CD4-positive, alpha-beta memory T cell (primary cell): ENCODE measurements around the gene MOSMO. TPM values are rescaled to one million over a fixed set of nuclear protein-coding genes. Genes with fewer than 3 reads are reported as not detected.

Experiments used
- CTCF ChIA-PET: fragments of 350-600 bp; sonication (Branson Sonifier 250); formaldehyde crosslinking; loops from one replicate; lab custom pipeline; 2021; ENCODE audit warnings: inconsistent platforms; ENCODE audit not compliant: partially characterized antibody; lab: Charles Lee
- POLR2A ChIA-PET: fragments of 350-600 bp; sonication (Branson Sonifier 250); formaldehyde crosslinking; loops from one replicate; lab custom pipeline; 2021; ENCODE audit not compliant: partially characterized antibody; lab: Charles Lee
- DNase-seq, 5 donors: peaks; one replicate each; pipeline versions ENCODE4 v3.0.0 to v3.0.0-alpha.2; 2020 to 2022; ENCODE audit warnings: mixed read lengths in 1 of 5
- H3K27ac ChIP-seq: one replicate; pipeline ENCODE4 v1.7.0; 2013; ENCODE audit warnings: low read depth, low read length
- H3K27me3 ChIP-seq: 2 replicates; pipeline ENCODE4 v1.7.0; 2013; ENCODE audit warnings: mild to moderate bottlenecking, low read length, moderate library complexity; ENCODE audit not compliant: insufficient read depth
- H3K36me3 ChIP-seq: 2 replicates; pipeline ENCODE4 v1.7.0; 2013; ENCODE audit warnings: mild to moderate bottlenecking, low read length, moderate library complexity; ENCODE audit not compliant: insufficient read depth
- H3K4me1 ChIP-seq: 2 replicates; pipeline ENCODE4 v1.7.0; 2013; ENCODE audit warnings: mild to moderate bottlenecking, low read length, moderate library complexity; ENCODE audit not compliant: insufficient read depth
- H3K4me3 ChIP-seq, 2 donors: one replicate each; pipeline ENCODE4 v1.7.0; 2013; ENCODE audit warnings: low read length in 2 of 2, mild to moderate bottlenecking in 1 of 2
- H3K9me3 ChIP-seq, 2 donors: one replicate each; pipeline ENCODE4 v1.7.0; 2013; ENCODE audit warnings: low read length in 2 of 2, control low read depth in 1 of 2; ENCODE audit not compliant: control insufficient read depth in 1 of 2
- H3K27ac Mint-ChIP-seq, 7 donors: one replicate each; pipeline ENCODE4 v1.8.0; 2020 to 2021; ENCODE audit warnings: mixed read lengths in 7 of 7, mild to moderate bottlenecking in 6 of 7, inconsistent platforms in 3 of 7, moderate library complexity in 3 of 7
- H3K27me3 Mint-ChIP-seq, 2 donors: one replicate each; pipeline ENCODE4 v1.8.0; 2020 to 2021; ENCODE audit warnings: mixed read lengths in 2 of 2
- H3K36me3 Mint-ChIP-seq, 2 donors: one replicate each; pipeline ENCODE4 v1.8.0; 2020 to 2021; ENCODE audit warnings: mixed read lengths in 2 of 2, inconsistent platforms in 1 of 2, mild to moderate bottlenecking in 1 of 2
- H3K4me1 Mint-ChIP-seq, 4 donors: one replicate each; pipeline ENCODE4 v1.8.0; 2020 to 2021; ENCODE audit warnings: mixed read lengths in 4 of 4, mild to moderate bottlenecking in 1 of 4
- H3K4me3 Mint-ChIP-seq, 8 donors: one replicate each; pipeline ENCODE4 v1.8.0; 2020 to 2021; ENCODE audit warnings: mixed read lengths in 8 of 8, mild to moderate bottlenecking in 7 of 8, moderate library complexity in 6 of 8, inconsistent platforms in 3 of 8
- H3K9me3 Mint-ChIP-seq, 8 donors: one replicate each; pipeline ENCODE4 v1.8.0; 2020 to 2021; ENCODE audit warnings: mixed read lengths in 8 of 8, mild to moderate bottlenecking in 5 of 8, inconsistent platforms in 3 of 8, moderate library complexity in 1 of 8
- intact Hi-C: fragments of 100-400 bp; cut with micrococcal nuclease; formaldehyde crosslinking; loops from one replicate; pipeline ENCODE4 v1.15.1; 2023
- polyA plus RNA-seq, 2 donors: library from polyadenylated mRNA; unstranded; fragments of 300-500 nt; fragmentation: Illumina TruSeq; gene quantifications; one replicate each; pipeline ENCODE4 v1.2.3, GENCODE V29; 2021
- total RNA-seq, 2 experiments: library from RNA; stranded (reverse); gene quantifications; one replicate each; pipeline ENCODE4 v1.2.3, GENCODE V29; 2021

The MOSMO gene
- total and polyA plus RNA-seq, 4 experiments from 2014 or later = 3.2 to 23.4 (median 14.1) TPM

DNA sequence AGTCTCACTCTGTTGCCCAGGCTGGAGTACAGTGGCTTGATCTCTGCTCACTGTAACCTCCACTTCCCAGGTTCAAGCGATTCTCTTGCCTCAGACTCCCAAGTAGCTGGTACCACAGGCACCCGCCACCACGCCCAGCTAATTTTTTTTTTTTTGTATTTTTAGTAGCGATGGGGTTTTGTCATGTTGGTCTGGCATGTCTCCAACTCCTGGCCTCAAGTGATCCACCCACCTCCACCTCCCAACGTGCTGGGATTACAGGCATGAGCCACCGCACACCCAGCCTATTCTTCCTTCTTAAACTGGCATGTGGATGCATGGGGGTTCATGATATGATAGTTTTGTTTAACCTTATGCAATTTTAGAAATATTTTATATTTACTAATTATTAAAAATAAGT is 45.1 kb downstream of the MOSMO start:
- H3K9me3 Mint-ChIP-seq = no peaks in the 10 kb centered on the region
- Histone ChIP-seq H3K27me3 (no peaks in the 10 kb centered on the region), H3K27ac (no peak overlapping the region), H3K4me1 (peaks cover 14% of the 10 kb centered on the region), H3K4me3 (no peak overlapping the region), H3K9me3 (no peaks in the 10 kb centered on the region), H3K36me3 (no peaks in the 10 kb centered on the region)
- no peak for DNase-seq
- POLR2A ChIA-PET = no interaction called here
- CTCF ChIA-PET = no interaction called here
- no peak overlapping the region for H3K4me3 Mint-ChIP-seq
- intact Hi-C loops = no loop called here
- no peak overlapping the region for H3K27ac Mint-ChIP-seq
- no peaks in the 10 kb centered on the region for H3K27me3 Mint-ChIP-seq
- peaks cover 8 to 19% (median 14%) of the 10 kb centered on the region in 4 donors for H3K4me1 Mint-ChIP-seq
- peaks cover 6 to 7% of the 10 kb centered on the region in 2 donors for H3K36me3 Mint-ChIP-seq

GRCh38 chr16:22053921-22054341 is 46.0 kb downstream of the MOSMO start:
- Mint-ChIP-seq H3K4me1 (peaks cover 10 to 25% (median 19%) of the 10 kb centered on the region in 4 donors), H3K36me3 (peaks cover 6 to 7% of the 10 kb centered on the region in 2 donors), H3K9me3 (no peaks in the 10 kb centered on the region), H3K4me3 (no peak overlapping the region), H3K27me3 (no peaks in the 10 kb centered on the region), H3K27ac (peak overlapping the region in 1 of 7 donors; percentile 43)
- Histone ChIP-seq H3K4me1 (peaks cover 14% of the 10 kb centered on the region), H3K36me3 (no peaks in the 10 kb centered on the region), H3K9me3 (no peaks in the 10 kb centered on the region), H3K27ac (no peak overlapping the region), H3K27me3 (no peaks in the 10 kb centered on the region), H3K4me3 (no peak overlapping the region)
- intact Hi-C loops = no loop called here
- CTCF ChIA-PET = no interaction called here
- POLR2A ChIA-PET = no interaction called here
- no peak for DNase-seq

DNA sequence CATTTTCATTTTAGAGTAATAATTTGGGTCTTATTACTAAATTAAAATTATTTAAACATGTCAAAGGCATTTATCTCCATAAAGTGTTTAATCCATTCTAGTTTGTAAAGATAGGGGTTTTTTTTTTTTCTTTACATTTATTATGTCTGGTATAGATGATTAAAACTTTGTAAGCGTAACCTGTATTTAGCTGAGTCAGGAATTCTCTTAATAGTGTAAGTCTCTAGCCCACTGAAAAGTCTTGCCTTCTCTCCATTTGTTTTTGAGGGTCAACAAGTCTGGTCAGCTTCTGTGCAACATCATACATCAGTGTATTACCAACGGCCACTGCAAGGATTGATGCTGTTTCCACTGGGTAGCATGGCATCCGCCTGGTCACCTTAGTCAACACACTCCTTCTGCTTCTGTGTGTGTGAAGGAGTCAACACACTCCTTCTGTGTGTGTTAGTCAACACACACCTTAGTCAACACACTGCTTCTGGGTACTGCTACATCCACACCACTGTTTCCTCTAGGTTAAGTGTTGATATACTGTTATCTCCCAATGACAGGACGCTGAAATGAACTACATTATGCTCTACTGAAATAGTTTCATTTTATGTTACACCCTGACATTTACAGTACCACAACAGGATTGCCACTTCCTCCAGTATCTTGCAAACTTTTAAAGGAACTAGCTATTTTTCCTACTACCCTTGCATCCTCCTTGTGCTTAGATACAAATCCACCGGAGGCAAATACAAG is 47.1 kb downstream of the MOSMO start:
- H3K27ac Mint-ChIP-seq = peak overlapping the region in 3 of 7 donors; percentile 42 to 83 (median 73)
- Histone ChIP-seq H3K36me3 (no peaks in the 10 kb centered on the region), H3K4me3 (no peak overlapping the region), H3K27ac (no peak overlapping the region), H3K4me1 (peaks cover 14% of the 10 kb centered on the region), H3K27me3 (no peaks in the 10 kb centered on the region), H3K9me3 (no peaks in the 10 kb centered on the region)
- no peaks in the 10 kb centered on the region for H3K9me3 Mint-ChIP-seq
- intact Hi-C loops = no loop called here
- CTCF ChIA-PET = interaction anchor here (0.6 kb wide), 1 partner anchor 23 kb away, joined by 3 read pairs; no protein-coding TSS in a partner anchor
- DNase-seq = no peak
- POLR2A ChIA-PET = interaction anchor here (1.4 kb wide), 1 partner anchor 47 kb away, joined by 3 read pairs; the partner anchor contains the start of gene MOSMO
- peaks cover 10 to 33% (median 20%) of the 10 kb centered on the region in 4 donors for H3K4me1 Mint-ChIP-seq
- peaks cover 6 to 7% of the 10 kb centered on the region in 2 donors for H3K36me3 Mint-ChIP-seq
- peak overlapping the region in 2 of 8 donors; percentile 5 to 37 for H3K4me3 Mint-ChIP-seq
- H3K27me3 Mint-ChIP-seq = no peaks in the 10 kb centered on the region

DNA sequence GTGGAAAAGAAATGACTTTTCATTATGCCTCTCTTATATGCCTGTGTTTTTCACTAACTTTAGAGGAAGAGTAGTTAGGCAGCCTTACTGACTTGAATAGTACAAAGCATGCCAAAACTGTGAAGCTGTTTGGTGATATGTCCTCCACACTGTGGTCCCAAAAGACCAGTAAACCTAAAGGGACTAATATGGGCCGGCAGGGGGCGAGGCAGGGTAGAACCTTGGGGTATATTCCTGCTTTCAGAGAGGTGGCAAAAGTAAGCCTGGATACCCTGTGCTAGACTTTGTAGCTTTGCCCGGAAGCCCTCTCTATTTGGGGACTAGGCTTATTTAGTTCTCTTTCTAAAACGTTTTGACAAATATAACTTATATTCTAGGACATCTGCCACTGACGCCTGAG is 48.0 kb downstream of the MOSMO start:
- Mint-ChIP-seq H3K4me1 (peaks cover 10 to 33% (median 21%) of the 10 kb centered on the region in 4 donors), H3K4me3 (no peak overlapping the region), H3K9me3 (no peaks in the 10 kb centered on the region), H3K27ac (no peak overlapping the region), H3K27me3 (no peaks in the 10 kb centered on the region), H3K36me3 (peaks cover 6 to 7% of the 10 kb centered on the region in 2 donors)
- H3K4me1 ChIP-seq = peaks cover 14% of the 10 kb centered on the region
- no peaks in the 10 kb centered on the region for H3K36me3 ChIP-seq
- ChIA-PET CTCF (no interaction called here), POLR2A (interaction anchor here (1.4 kb wide), 1 partner anchor 48 kb away, joined by 3 read pairs; the partner anchor contains the start of gene MOSMO)
- H3K4me3 ChIP-seq = no peak overlapping the region
- DNase-seq = no peak
- no peak overlapping the region for H3K27ac ChIP-seq
- H3K9me3 ChIP-seq = no peaks in the 10 kb centered on the region
- no peaks in the 10 kb centered on the region for H3K27me3 ChIP-seq
- intact Hi-C loops = no loop called here

DNA sequence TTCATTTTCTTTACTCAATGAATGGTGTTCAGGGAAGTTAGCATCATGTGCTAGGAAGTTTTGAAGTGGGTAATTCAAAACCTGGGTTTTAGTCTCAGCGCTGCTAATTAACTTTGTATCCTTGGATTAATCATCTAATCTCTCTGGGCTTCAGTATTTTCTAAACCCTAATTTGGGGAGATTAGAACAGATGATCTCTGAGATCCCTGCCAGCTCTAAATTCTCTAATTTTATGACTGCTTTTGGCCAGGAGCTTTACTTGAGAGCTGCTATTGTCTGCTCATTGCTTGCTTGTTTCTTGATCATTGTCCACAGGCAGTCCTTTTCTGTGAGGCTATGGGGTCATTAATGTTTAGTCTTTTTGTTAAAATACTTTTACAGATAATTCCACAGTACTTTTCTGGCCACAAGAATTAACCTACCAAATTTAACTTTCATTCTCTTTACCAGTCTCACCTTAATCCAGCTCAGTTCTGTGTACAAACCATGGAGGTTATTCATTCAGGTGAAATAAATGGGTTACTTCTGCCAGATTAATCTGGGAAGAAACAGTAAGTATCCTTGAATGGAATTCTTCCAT is 56.1 kb downstream of the MOSMO start:
- Mint-ChIP-seq H3K27ac (no peak overlapping the region), H3K4me1 (peaks cover 0 to 14% (median 2%) of the 10 kb centered on the region in 4 donors), H3K27me3 (no peaks in the 10 kb centered on the region), H3K36me3 (peaks cover 8 to 14% of the 10 kb centered on the region in 2 donors), H3K9me3 (peaks cover 0 to 16% (median 5%) of the 10 kb centered on the region in 8 donors), H3K4me3 (no peak overlapping the region)
- H3K36me3 ChIP-seq = no peaks in the 10 kb centered on the region
- H3K4me1 ChIP-seq = peaks cover 2% of the 10 kb centered on the region
- intact Hi-C loops = no loop called here
- H3K9me3 ChIP-seq = no peaks in the 10 kb centered on the region
- no peak overlapping the region for H3K4me3 ChIP-seq
- DNase-seq = no peak
- no peak overlapping the region for H3K27ac ChIP-seq
- ChIA-PET POLR2A (no interaction called here), CTCF (interaction anchor here (1.1 kb wide), 1 partner anchor 13 kb away, joined by 3 read pairs; no protein-coding TSS in a partner anchor)
- H3K27me3 ChIP-seq = no peaks in the 10 kb centered on the region

DNA sequence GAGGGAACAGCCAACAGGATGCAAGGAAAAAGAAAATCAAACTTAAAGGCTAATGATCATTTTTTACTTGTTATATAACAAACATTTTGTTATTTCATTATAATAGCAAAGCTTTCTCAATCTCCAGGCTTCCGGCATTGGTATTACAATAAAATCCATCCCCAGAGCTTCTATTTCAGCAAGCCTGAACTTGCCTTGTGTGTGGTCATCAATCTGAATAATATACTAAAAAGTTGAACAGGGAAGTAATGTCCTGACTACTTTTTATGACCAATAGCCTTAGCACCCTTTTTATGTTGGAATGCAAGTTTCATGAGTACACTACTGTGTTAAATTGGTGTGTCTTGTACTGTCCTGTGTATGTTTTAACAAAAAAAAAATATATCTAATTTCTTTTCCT is 57.3 kb downstream of the MOSMO start:
- intact Hi-C loops = no loop called here
- Histone ChIP-seq H3K4me1 (peaks cover 3% of the 10 kb centered on the region), H3K4me3 (no peak overlapping the region), H3K27ac (no peak overlapping the region), H3K27me3 (no peaks in the 10 kb centered on the region), H3K36me3 (no peaks in the 10 kb centered on the region), H3K9me3 (no peaks in the 10 kb centered on the region)
- peaks cover 0 to 16% (median 5%) of the 10 kb centered on the region in 8 donors for H3K9me3 Mint-ChIP-seq
- H3K4me1 Mint-ChIP-seq = peaks cover 0 to 6% (median 1%) of the 10 kb centered on the region in 4 donors
- no peaks in the 10 kb centered on the region for H3K27me3 Mint-ChIP-seq
- no peak overlapping the region for H3K4me3 Mint-ChIP-seq
- ChIA-PET POLR2A (no interaction called here), CTCF (interaction anchor here (0.6 to 3.9 kb wide), 3 partner anchors 11 to 1129 kb away, joined by 3 to 29 read pairs (median 3); no protein-coding TSS in a partner anchor)
- no peak overlapping the region for H3K27ac Mint-ChIP-seq
- DNase-seq = no peak
- peaks cover 8 to 14% of the 10 kb centered on the region in 2 donors for H3K36me3 Mint-ChIP-seq
